ENCODE data around the gene NBEAL2.

Gene NBEAL2

GRCh38 chr3:46987743-46988401 is 8.4 kb downstream of the NBEAL2 start:
- DNase-seq (ENCODE audit: low read depth) = no peak

GRCh38 chr3:46988616-46989015 is 9.2 kb downstream of the NBEAL2 start:
- DNase-seq (ENCODE audit: low read depth) = no peak

GRCh38 chr3:46989146-46989810 is 9.8 kb downstream of the NBEAL2 start:
- DNase-seq (ENCODE audit: low read depth) = no peak

DNA sequence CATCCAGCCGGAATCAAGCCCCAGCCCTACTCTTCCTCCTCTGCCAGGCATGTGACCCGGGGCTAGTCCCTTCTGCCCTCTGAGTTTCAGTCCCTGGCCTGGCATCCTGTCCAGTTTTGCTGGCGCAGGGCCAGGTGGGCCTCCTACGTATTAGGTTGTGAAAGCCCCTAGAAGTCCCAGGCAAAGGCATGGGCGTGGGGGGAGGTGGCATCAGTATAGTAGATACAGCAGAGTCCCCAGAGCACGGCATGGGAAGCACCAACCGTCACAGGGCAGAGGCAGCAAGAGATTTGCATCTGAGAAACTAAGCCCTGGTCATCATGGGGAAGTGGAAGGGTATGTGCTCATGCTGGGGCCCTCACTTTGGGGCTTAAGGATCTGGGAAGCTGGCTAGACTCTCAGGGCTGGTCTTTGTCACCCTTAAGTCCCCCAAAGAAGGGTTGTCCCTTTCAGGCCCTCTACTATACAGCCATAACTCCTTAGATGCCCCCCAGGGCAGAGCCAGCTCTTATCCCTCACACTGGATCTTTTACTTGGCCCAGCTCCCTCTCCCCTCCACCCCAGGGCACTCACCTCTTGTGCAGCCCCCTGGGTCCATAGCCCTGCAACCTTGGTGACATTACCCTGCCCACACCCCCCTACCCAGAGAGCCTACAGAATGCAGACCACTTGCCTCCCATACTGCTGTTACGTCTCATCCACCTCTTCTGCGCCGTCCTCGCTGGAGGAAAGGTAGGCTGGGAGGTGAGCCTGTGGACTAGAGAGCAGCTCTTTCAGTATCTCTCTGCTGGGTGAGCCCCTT is 11.3 kb downstream of the NBEAL2 start:
- no peak for DNase-seq (ENCODE audit: low read depth)

DNA sequence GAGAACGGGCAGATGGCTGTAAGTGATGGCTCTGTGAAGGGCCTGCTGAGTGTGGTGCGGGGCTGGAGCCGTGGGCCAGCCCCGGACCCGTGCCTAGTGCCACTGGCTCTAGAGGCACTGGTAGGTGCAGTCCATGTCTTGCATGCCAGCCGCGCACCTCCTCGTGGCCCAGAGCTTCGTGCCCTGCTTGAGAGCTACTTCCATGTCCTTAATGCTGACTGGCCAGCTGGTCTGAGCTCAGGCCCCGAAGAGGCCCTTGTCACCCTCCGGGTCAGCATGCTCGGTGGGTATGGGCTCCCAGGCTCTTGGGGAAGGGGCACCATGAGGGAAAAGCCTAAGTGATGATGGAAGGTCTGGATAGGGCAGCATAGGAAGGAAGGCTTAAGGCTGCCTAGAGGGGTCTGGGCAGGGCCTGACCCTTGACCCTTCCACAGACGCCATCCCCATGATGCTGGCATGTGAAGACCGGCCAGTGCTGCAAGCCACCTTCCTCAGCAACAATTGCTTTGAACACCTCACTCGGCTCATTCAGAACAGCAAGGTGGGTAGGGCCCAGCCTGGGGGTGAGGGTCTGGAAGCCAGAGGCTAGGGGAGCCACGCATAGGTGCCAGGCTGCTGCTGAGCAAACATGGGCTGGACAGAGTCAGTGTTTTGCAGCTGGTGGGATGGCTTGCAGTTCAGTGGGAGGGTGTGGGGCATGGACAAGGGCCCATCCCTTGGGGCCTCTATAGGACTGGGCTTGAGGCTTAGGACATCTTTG is 12.1 kb downstream of the NBEAL2 start:
- DNase-seq (ENCODE audit: low read depth) = no peak

GRCh38 chr3:46992231-46992630 is 12.8 kb downstream of the NBEAL2 start:
- no peak for DNase-seq (ENCODE audit: low read depth)

GRCh38 chr3:46993292-46993691 is 13.8 kb downstream of the NBEAL2 start:
- no peak for DNase-seq (ENCODE audit: low read depth)

- no peak for DNase-seq (ENCODE audit: low read depth)
Observed at GRCh38 chr3:46993986-46994385, 14.5 kb downstream of the NBEAL2 start.

DNA sequence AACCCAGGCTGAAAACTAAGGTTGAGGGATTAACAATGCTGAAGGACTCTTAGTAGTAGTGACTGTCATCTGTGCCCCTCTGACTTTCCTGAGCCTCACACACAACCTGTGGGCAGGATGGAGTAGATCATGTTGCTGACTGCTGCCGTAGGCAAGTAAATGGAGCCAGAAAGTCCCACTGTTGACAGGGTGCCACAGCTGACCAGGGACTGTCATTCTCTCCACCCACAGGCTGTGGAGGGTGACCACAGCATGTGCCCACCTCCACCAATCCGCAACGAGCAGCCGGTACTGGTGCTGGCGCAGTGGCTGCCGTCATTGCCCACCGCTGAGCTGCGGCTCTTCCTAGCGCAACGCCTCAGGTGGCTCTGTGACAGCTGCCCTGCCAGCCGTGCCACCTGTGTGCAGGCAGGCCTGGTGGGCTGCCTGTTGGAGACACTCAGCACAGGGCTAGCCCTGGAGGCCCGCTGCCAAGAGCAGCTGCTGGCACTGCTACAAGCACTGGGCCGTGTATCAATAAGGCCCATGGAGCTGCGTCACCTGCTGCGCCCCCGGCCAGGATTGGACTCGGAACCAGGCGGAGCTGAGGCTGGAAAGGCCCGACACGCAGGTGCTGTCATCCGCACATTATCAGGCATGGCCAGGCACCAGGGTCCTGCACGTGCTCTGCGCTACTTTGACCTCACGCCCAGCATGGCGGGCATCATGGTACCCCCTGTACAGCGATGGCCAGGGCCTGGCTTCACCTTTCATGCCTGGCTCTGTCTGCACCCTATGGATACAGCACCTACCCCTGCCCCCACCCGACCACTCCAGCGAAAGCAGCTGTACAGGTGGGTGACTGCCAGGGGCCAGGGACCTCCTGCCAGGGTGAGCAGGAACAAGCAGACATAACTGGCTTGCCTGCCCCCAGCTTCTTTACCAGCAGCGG is 15.6 kb downstream of the NBEAL2 start:
- no peak for DNase-seq (ENCODE audit: low read depth)

DNA sequence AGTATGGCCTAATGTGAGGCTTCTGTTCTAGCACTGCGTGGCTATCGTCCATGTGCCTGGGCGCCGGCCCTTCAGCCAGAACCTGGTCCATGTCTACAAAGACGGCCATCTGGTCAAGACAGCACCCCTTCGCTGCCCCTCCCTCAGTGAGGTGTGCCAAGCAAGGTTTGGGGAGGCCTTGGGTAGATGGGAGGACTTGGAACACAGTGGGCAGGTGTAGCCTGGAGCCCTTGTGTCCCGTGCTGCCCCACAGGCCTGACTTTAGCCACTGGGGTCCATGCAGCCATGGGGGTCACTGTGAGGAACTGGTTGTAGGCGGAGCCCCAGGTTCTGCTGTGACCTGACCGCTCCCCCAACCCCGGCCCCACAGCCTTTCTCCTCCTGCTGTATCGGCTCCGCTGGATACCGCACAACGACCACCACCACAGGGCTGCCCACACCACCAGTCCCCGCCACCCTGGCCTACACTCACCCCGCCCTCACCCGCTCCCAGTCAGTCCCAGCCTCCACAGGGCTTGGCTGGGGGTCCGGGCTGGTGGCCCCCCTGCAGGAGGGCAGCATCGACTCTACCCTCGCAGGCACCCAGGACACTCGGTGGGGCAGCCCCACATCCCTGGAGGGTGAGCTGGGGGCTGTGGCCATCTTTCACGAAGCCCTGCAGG is 16.6 kb downstream of the NBEAL2 start:
- DNase-seq (ENCODE audit: low read depth) = no peak

GRCh38 chr3:46996689-46997452 is 17.4 kb downstream of the NBEAL2 start:
- no peak for DNase-seq (ENCODE audit: low read depth)

DNA sequence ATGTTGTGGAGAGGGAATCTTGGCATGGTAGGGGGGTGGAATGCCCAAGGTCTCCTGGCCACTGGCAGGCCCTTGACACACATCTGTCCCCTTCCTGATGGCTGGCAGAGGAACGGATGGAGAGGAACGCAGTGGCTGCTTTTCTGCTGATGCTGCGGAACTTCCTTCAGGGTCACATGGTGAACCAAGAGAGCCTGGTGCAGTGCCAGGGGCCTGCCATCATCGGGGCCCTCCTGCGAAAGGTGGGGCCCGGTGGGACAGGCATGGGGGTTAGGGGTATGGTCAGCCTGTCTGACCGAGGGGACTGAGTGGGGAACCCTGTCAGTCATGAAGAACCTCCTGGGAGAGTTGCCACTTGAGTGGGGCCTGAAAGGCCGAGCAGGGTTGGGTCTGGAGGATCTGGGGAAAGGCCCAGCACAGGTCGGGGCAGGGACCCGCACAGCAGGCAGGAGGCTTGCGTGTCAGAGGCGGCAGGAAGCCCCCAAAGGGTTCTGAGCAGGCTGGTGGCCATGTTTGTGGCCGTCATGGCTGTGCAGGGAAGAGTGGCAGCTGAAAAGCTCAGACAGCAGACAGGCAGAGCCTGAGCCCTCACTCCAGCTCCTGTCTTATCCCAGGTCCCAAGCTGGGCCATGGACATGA is 18.1 kb downstream of the NBEAL2 start:
- no peak for DNase-seq (ENCODE audit: low read depth)

- DNase-seq (ENCODE audit: low read depth) = no peak
Observed at GRCh38 chr3:46998121-46998851, 18.8 kb downstream of the NBEAL2 start.

DNA sequence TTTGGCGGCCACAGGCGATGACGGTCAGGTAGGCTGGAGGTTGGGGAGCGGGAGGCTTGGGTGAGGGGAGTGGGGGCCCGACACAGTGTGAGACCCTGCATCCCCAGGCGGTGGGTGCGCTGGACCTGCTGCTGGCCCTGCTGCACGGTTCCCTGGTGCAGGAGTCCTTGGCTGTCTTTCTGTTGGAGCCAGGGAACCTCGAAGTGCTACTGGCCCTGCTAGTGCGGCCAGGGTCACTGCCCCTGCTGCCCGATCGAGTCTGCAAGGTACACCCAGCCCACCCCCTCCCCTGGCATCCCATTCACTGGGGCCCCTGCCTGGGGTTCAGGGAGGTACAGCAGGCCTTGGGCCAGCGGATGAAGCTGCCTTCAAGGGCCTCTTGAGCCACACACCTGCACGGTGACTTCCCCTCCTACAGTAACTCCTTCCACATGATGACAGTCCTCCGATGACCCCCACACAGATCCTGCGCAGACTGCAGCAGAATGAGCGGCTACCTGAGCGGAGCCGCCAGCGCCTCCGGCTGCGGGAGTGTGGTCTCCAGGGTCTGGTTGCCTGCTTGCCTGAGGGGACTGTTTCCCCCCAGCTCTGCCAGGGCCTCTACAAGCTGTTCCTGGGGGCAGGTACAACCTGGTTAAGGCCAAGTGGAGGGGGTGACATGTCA is 19.5 kb downstream of the NBEAL2 start:
- DNase-seq (ENCODE audit: low read depth) = no peak

DNA sequence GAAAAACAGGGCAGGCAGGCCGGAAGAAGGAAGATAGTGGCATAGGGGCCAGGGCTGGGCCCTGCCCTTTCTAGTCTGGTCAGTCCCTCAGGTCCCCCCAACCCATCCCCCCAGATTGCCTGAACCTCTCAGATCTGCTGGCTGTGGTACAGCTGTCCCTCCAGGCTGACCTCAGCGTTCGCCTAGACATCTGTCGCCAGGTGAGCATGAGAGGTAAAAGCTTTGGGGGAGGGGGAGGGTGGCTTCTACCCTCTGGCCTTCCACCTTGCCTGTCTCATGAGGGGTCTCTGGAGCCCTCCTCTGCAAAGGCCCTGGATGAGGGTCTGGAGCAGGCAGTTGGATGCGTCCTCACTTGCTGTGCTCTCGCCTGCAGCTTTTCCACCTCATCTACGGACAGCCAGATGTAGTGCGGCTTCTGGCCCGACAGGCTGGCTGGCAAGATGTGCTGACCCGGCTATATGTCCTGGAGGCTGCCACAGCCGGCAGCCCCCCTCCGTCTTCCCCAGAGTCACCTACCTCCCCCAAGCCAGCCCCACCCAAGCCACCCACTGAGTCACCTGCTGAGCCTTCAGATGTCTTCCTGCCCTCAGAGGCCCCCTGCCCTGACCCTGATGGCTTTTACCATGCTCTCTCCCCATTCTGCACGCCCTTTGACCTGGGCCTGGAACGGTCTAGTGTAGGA is 20.2 kb downstream of the NBEAL2 start:
- no peak for DNase-seq (ENCODE audit: low read depth)

DNA sequence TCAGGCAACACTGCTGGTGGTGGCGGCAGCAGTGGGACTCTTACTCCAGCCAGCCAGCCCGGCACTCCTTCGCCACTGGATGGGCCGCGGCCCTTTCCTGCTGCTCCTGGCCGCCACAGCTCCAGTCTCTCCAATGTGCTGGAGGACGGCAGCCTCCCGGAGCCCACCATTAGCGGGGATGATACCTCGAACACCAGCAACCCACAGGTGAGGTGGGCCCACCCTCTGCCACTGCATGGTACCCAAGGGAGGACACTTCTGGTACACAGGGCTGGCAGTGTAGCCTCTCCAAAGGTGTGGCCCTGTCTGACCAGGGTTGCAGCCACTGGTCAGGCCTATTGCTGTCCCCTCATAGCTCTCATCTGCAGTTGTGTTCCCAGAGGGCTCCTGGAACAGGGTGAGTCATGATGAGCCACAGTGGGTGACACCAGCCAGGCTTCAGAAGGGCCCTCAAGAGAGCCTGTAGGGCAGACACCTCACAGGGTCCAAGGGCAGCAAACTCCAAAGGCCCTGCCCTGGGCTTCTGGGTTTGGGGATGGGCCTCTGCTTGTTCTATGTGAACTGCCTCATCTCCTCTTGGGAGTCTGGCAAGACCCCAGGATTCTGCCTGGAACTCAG is 20.8 kb downstream of the NBEAL2 start:
- DNase-seq (ENCODE audit: low read depth) = no peak
